Measurements from ENCODE around the gene CDH23.

DNA sequence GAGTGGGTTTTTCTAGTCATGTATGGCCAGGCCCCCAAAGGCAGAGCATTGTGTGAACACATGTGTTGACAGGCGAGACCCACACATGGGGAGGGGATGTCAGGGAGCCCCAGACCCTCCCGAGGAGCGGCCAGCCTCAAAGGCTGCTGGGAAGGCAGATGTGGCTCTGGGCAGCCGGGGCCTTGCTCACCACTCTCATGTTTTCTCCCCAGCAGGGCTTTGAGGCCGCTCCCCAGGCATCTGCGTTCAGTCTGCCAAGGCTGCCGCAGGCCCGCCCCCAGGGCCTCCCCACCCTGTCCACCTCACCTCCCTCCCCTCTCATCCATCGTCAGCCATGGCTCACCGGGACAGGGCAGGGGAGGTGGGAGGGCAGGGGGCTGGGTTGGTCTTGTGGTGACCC is 393.2 kb downstream of the CDH23 start:
- TF ChIP-seq, protein P1, sequence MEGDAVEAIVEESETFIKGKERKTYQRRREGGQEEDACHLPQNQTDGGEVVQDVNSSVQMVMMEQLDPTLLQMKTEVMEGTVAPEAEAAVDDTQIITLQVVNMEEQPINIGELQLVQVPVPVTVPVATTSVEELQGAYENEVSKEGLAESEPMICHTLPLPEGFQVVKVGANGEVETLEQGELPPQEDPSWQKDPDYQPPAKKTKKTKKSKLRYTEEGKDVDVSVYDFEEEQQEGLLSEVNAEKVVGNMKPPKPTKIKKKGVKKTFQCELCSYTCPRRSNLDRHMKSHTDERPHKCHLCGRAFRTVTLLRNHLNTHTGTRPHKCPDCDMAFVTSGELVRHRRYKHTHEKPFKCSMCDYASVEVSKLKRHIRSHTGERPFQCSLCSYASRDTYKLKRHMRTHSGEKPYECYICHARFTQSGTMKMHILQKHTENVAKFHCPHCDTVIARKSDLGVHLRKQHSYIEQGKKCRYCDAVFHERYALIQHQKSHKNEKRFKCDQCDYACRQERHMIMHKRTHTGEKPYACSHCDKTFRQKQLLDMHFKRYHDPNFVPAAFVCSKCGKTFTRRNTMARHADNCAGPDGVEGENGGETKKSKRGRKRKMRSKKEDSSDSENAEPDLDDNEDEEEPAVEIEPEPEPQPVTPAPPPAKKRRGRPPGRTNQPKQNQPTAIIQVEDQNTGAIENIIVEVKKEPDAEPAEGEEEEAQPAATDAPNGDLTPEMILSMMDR (IDR thresholded peaks at IDR 0.05) = no peak
- no peak for TF ChIP-seq POLR2A (IDR thresholded peaks at IDR 0.05)
